ENCODE results near the gene TMEM184C.

- TF ChIP-seq CTCF (IDR thresholded peaks at IDR 0.05) (no peak), POLR2A (IDR thresholded peaks at IDR 0.05) (no peak)
Measured at GRCh38 chr4:147691820-147692219, 74.6 kb downstream of the TMEM184C start.

Measured in vagina (tissue), 2 donors.